Rectal smooth muscle tissue (tissue), 1 donor: ENCODE results near the gene SPATA33.
"Not testable (repeated sequence)": the region's sequence is repeated elsewhere in the genome, so short reads cannot be mapped to it uniquely, and the experiment has no call there.

ENCODE experiments used
- H3K27ac ChIP-seq: one replicate; pipeline ENCODE4 v1.7.0; 2013; ENCODE audit warnings: low read depth, low read length, inconsistent platforms
- H3K27me3 ChIP-seq: one replicate; pipeline ENCODE4 v1.7.0; 2013; ENCODE audit warnings: low read length; ENCODE audit not compliant: control insufficient read depth, insufficient read depth
- H3K36me3 ChIP-seq: one replicate; pipeline ENCODE4 v1.7.0; 2013; ENCODE audit warnings: low read length; ENCODE audit not compliant: control insufficient read depth, insufficient read depth
- H3K4me1 ChIP-seq: one replicate; pipeline ENCODE4 v1.7.0; 2013; ENCODE audit warnings: low read length; ENCODE audit not compliant: control insufficient read depth, insufficient read depth
- H3K4me3 ChIP-seq: one replicate; pipeline ENCODE4 v1.7.0; 2013; ENCODE audit warnings: low read length
- H3K9ac ChIP-seq: one replicate; pipeline ENCODE4 v1.7.0; 2013; ENCODE audit warnings: low read length

The SPATA33 gene

GRCh38 chr16:89693931-89694783 is 36.5 kb downstream of the SPATA33 start:
- H3K9ac ChIP-seq, result no peak overlapping the region
- H3K27ac ChIP-seq, result no peak overlapping the region
- no peaks in the 10 kb centered on the region for H3K4me1 ChIP-seq
- peaks cover 23% of the 10 kb centered on the region for H3K36me3 ChIP-seq
- no peaks in the 10 kb centered on the region for H3K27me3 ChIP-seq
- H3K4me3 ChIP-seq, result no peak overlapping the region

DNA sequence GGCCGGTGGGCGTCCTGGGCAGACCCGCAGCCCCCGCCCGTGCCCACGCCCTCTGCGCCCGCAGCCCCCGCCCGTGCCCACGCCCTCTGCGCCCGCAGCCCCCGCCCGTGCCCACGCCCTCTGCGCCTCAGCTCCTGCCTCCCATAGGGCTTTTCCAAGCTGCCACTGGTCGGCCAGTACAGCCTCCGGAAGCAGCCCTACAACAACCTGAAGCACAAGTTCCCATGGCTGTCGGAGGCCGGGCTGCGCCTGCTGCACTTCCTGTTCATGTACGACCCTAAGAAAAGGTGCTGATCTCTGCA is 37.1 kb downstream of the SPATA33 start:
- not testable (repeated sequence) for H3K27me3 ChIP-seq, H3K4me1 ChIP-seq, H3K9ac ChIP-seq, H3K4me3 ChIP-seq, H3K27ac ChIP-seq
- peaks cover 23% of the 10 kb centered on the region for H3K36me3 ChIP-seq

- Histone ChIP-seq H3K9ac (no peak overlapping the region), H3K36me3 (peaks cover 20% of the 10 kb centered on the region), H3K27ac (no peak overlapping the region)
Measured at GRCh38 chr16:89695086-89695874, 37.6 kb downstream of the SPATA33 start.

GRCh38 chr16:89695875-89696669 is 38.4 kb downstream of the SPATA33 start:
- Histone ChIP-seq H3K27ac (no peak overlapping the region), H3K36me3 (peaks cover 16% of the 10 kb centered on the region), H3K9ac (no peak overlapping the region), H3K4me3 (no peak overlapping the region), H3K4me1 (peaks cover 6% of the 10 kb centered on the region), H3K27me3 (no peaks in the 10 kb centered on the region)

More at GRCh38 chr16:89695086-89695874, 37.6 kb downstream of the SPATA33 start:
- no peak overlapping the region for H3K4me3 ChIP-seq
- H3K4me1 ChIP-seq, result peaks cover under 1% of the 10 kb centered on the region
- H3K27me3 ChIP-seq, result no peaks in the 10 kb centered on the region

- H3K4me1 ChIP-seq, result peaks cover 6% of the 10 kb centered on the region
Measured at GRCh38 chr16:89696670-89697128, 39.1 kb downstream of the SPATA33 start.

DNA sequence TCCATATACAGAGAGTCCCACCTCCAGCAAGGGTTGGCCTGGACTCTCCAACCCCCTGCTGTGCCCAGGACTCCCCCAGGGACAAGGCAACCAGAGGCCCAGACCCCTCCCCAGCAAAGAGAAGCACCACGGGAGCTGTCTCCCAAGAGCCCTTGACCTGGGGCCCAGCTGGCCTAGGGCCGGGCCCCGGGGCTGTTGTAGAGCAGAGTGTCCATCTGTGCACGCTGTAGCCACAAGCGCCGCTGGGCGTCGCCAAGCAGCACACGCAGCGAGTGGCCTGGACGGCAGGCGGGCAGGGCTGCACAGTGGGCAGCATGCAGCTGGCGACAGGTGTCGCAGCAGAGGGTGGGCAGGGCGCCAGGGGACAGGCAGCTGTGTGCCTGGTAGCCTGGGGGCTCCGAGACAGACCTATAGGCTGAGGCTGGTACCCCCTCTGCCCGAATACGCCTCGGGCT is 39.6 kb downstream of the SPATA33 start:
- Histone ChIP-seq H3K36me3 (peaks cover 10% of the 10 kb centered on the region), H3K4me1 (peaks cover 6% of the 10 kb centered on the region), H3K9ac (no peak overlapping the region), H3K27ac (no peak overlapping the region), H3K4me3 (no peak overlapping the region), H3K27me3 (no peaks in the 10 kb centered on the region)

More at GRCh38 chr16:89696670-89697128, 39.1 kb downstream of the SPATA33 start:
- no peak overlapping the region for H3K9ac ChIP-seq
- H3K4me3 ChIP-seq, result no peak overlapping the region
- H3K36me3 ChIP-seq, result peaks cover 11% of the 10 kb centered on the region
- no peak overlapping the region for H3K27ac ChIP-seq
- no peaks in the 10 kb centered on the region for H3K27me3 ChIP-seq

- no peak overlapping the region for H3K9ac ChIP-seq
- no peak overlapping the region for H3K27ac ChIP-seq
- H3K4me3 ChIP-seq, result no peak overlapping the region
Measured at GRCh38 chr16:89697616-89698331, 40.1 kb downstream of the SPATA33 start.

GRCh38 chr16:89698717-89699116 is 41.1 kb downstream of the SPATA33 start:
- H3K27me3 ChIP-seq, H3K27ac ChIP-seq, H3K9ac ChIP-seq, H3K4me3 ChIP-seq, H3K4me1 ChIP-seq, H3K36me3 ChIP-seq: not testable (repeated sequence)

More at GRCh38 chr16:89697616-89698331, 40.1 kb downstream of the SPATA33 start:
- Histone ChIP-seq H3K36me3 (peaks cover 10% of the 10 kb centered on the region), H3K27me3 (no peaks in the 10 kb centered on the region), H3K4me1 (peaks cover 6% of the 10 kb centered on the region)

DNA sequence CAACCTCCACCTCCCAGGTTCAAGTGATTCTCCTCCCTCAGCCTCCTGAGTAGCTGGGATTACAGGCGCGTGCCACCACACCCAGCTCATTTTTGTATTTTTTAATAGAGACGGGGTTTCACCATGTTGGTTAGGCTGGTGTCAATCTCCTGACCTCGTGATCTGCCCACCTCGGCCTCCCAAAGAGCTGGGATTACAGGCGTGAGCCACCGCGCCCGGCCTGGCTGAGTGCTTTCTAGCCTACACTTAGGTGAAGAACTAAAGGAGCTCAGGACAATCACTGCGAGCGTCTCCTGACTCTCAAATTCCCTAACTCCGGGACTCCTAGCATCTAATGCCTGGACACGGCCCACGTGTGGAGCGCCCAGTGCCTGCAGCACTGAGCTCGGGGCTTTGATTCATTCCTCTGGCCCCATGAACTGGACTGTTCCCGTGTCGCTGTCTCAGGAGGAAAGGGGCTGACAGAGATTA is 42.0 kb downstream of the SPATA33 start:
- not testable (repeated sequence) for H3K36me3 ChIP-seq, H3K27me3 ChIP-seq, H3K4me3 ChIP-seq, H3K9ac ChIP-seq, H3K4me1 ChIP-seq, H3K27ac ChIP-seq

DNA sequence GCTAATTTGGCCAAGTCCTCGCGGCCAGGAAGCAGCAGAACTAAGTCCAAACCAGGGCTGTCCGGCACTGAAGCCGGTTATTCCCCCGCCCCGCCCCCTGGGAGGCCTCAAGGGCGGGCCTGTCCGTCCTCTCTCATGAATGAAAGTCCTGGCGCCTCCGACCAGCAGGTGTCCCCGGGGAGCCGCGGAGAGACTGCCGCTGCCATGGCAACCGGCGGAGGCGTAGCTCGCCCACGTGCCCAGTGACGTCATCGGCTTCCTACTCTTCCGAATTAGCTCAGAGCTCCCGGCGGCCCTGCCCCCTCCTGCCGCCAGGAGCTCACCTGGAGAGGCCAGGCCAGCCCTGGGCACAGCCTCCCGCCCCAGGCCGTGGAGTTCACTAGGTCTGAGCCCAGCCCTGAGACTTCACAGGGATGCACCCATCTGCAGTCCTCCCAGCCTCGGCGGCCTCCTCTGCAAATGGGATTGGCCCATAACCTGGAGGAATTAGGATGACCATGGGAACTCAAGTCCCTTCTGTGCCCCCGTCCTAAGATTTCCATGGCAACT is 42.5 kb downstream of the SPATA33 start:
- Histone ChIP-seq H3K27me3 (no peaks in the 10 kb centered on the region), H3K4me3 (peak overlapping the region; percentile 73), H3K36me3 (no peaks in the 10 kb centered on the region), H3K27ac (peak overlapping the region; percentile 11), H3K4me1 (peaks cover 6% of the 10 kb centered on the region), H3K9ac (peak overlapping the region; percentile 46)

DNA sequence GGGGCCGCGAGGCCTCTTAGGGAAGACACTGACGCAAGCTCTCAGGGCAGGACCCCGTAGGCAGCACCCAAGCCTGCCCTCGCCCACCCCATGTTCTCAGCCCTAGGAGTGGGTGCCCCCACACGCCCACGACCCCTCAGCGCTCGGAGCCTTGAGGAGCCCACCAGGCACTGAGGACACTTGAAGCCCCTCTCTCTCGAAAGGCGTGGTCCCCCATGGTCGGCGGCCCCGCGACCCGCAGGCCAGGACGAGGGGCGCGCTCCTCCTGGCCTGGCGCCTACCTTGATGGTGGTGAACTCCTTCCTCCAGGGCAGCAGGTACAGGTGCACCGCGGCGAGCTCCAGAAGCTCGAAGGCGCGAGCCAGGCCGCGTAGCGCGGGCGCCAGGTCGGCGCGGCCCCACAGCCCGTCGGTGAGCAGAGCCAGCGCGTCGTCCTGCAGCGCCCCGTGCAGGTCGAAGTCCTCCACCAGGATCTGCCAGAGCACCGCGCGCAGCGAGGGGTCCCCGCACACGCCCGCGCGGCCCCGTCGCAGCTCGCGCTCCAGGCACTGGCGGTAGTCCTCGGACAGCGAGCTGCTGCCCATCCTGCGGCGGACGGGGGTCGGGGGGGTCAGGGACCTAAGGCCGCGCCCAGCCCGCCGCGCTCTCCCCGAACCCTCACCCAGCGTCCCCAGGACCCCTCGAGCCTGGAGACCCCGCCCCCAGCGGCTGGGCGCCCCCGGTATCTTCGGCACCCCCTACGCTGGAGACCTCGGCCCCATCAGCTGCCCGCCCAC is 43.2 kb downstream of the SPATA33 start:
- H3K27me3 ChIP-seq, result no peaks in the 10 kb centered on the region
- H3K27ac ChIP-seq, result peak overlapping the region; percentile 11
- no peaks in the 10 kb centered on the region for H3K36me3 ChIP-seq
- peak overlapping the region; percentile 46 for H3K9ac ChIP-seq
- peak overlapping the region; percentile 73 for H3K4me3 ChIP-seq
- peaks cover 6% of the 10 kb centered on the region for H3K4me1 ChIP-seq
